Astrocyte (in vitro differentiated cells and primary cell): ENCODE data around the gene SYT7. TPM values are rescaled to one million over a fixed set of nuclear protein-coding genes. Genes with fewer than 3 reads are reported as not detected.

Experiments
- DNase-seq: peaks from one replicate; pipeline ENCODE4 v3.0.0-alpha.2; 2010; ENCODE audit warnings: low read depth
- FAIRE-seq: peaks from 2 replicates; lab custom pipeline; 2011; peaks lifted over from hg19 to GRCh38; lab: Jason Lieb, UNC
- H2AFZ ChIP-seq: 2 replicates; pipeline ENCODE4 v1.6.0; 2012; ENCODE audit warnings: low read depth, low read length, inconsistent platforms
- H3K27ac ChIP-seq: 2 replicates; pipeline ENCODE4 v1.5.1; 2011; ENCODE audit warnings: low read depth, low read length, inconsistent platforms
- H3K27me3 ChIP-seq: 2 replicates; pipeline ENCODE4 v1.6.0; 2011; ENCODE audit warnings: low read length, inconsistent platforms; ENCODE audit not compliant: insufficient read depth
- H3K36me3 ChIP-seq: 2 replicates; pipeline ENCODE4 v1.5.1; 2011; ENCODE audit warnings: low read length, inconsistent platforms; ENCODE audit not compliant: insufficient read depth
- H3K4me1 ChIP-seq: 2 replicates; pipeline ENCODE4 v1.5.1; 2011; ENCODE audit warnings: low read length, inconsistent platforms; ENCODE audit not compliant: insufficient read depth
- H3K4me2 ChIP-seq: 2 replicates; pipeline ENCODE4 v1.6.0; 2012; ENCODE audit warnings: low read length, inconsistent platforms
- H3K4me3 ChIP-seq: 2 replicates; pipeline ENCODE4 v1.5.1; 2011; ENCODE audit warnings: low read depth, mild to moderate bottlenecking, low read length, inconsistent platforms; ENCODE audit not compliant: insufficient read depth
- H3K79me2 ChIP-seq: 2 replicates; pipeline ENCODE4 v1.6.0; 2012; ENCODE audit warnings: mild to moderate bottlenecking, low read length, inconsistent platforms; ENCODE audit not compliant: insufficient read depth
- H3K9ac ChIP-seq: 2 replicates; pipeline ENCODE4 v1.6.0; 2012; ENCODE audit warnings: mild to moderate bottlenecking, low read length, inconsistent platforms
- H3K9me3 ChIP-seq: 2 replicates; pipeline ENCODE4 v1.5.1; 2012; ENCODE audit warnings: low read depth, mild to moderate bottlenecking, low read length, inconsistent platforms; ENCODE audit not compliant: insufficient read depth
- H4K20me1 ChIP-seq: 2 replicates; pipeline ENCODE4 v1.6.0; 2012; ENCODE audit warnings: low read length, inconsistent platforms; ENCODE audit not compliant: insufficient read depth
- H3K27ac Mint-ChIP-seq: one replicate; pipeline ENCODE4 v1.8.0; 2021; ENCODE audit warnings: mild to moderate bottlenecking, mixed read lengths; ENCODE audit not compliant: unreplicated experiment
- H3K27me3 Mint-ChIP-seq: one replicate; pipeline ENCODE4 v1.8.0; 2021; ENCODE audit warnings: low read depth, mixed read lengths; ENCODE audit not compliant: unreplicated experiment
- H3K36me3 Mint-ChIP-seq: one replicate; pipeline ENCODE4 v1.8.0; 2021; ENCODE audit warnings: low read depth, mixed read lengths; ENCODE audit not compliant: unreplicated experiment
- H3K4me1 Mint-ChIP-seq: one replicate; pipeline ENCODE4 v1.8.0; 2021; ENCODE audit warnings: low read depth, mixed read lengths; ENCODE audit not compliant: unreplicated experiment
- H3K4me3 Mint-ChIP-seq: one replicate; pipeline ENCODE4 v1.8.0; 2021; ENCODE audit warnings: mild to moderate bottlenecking, moderate library complexity, mixed read lengths; ENCODE audit not compliant: unreplicated experiment
- H3K9me3 Mint-ChIP-seq: one replicate; pipeline ENCODE4 v1.8.0; 2021; ENCODE audit warnings: mild to moderate bottlenecking, mixed read lengths; ENCODE audit not compliant: unreplicated experiment
- CTCF ChIP-seq: IDR thresholded peaks from 2 replicates; pipeline ENCODE4 v1.5.1; 2011; ENCODE audit warnings: low read depth, mild to moderate bottlenecking, inconsistent platforms, low read length, moderate library complexity; ENCODE audit not compliant: insufficient read depth
- EZH2 ChIP-seq: IDR thresholded peaks from 2 replicates; pipeline ENCODE4 v1.6.1; 2012; ENCODE audit warnings: mild to moderate bottlenecking, low read length, inconsistent platforms; ENCODE audit not compliant: insufficient read depth
- total RNA-seq: library from RNA; stranded (reverse); gene quantifications from 2 replicates; pipeline ENCODE4 v1.2.1, GENCODE V29; 2021

Gene SYT7
- total RNA-seq, 1 donor from 2014 or later, result 3.7 TPM

DNA sequence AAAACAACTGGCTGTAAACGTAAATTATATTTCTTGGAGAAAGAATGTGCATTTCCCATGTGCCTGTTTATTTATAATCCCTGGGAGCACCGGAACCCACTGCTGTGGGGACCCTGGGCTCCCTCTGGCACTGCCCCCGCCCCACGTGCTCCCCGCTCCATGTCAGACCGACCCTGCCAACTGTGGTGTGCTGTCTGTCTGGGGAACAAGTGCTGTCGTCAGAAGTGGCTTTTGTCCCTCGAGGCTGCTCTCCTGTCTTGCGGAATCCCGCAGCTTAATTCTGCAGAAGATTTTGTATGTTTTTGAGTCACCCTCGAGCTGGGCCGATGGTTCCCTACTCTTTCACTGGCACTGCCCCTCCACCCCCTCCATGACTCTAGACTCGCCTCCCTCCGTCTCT, 69.9 kb downstream of the SYT7 start:
- Histone ChIP-seq H3K4me2 (no peak overlapping the region), H3K4me1 (peaks cover 3% of the 10 kb centered on the region), H3K27ac (no peak overlapping the region), H3K27me3 (peaks cover 39% of the 10 kb centered on the region), H4K20me1 (no peaks in the 10 kb centered on the region), H3K36me3 (no peaks in the 10 kb centered on the region), H3K4me3 (no peak overlapping the region), H2AFZ (no peak overlapping the region), H3K79me2 (no peaks in the 10 kb centered on the region), H3K9me3 (no peaks in the 10 kb centered on the region), H3K9ac (no peak overlapping the region)
- FAIRE-seq (no peak), DNase-seq (no peak)
- H3K9me3 Mint-ChIP-seq, result peaks cover 4% of the 10 kb centered on the region
- TF ChIP-seq EZH2, result no peak
- TF ChIP-seq CTCF, result no peak
- H3K4me3 Mint-ChIP-seq, result no peak overlapping the region
- H3K4me1 Mint-ChIP-seq, result peaks cover 8% of the 10 kb centered on the region
- H3K27me3 Mint-ChIP-seq, result peaks cover 53% of the 10 kb centered on the region
- H3K27ac Mint-ChIP-seq, result no peak overlapping the region
- peaks cover 4% of the 10 kb centered on the region for H3K36me3 Mint-ChIP-seq

DNA sequence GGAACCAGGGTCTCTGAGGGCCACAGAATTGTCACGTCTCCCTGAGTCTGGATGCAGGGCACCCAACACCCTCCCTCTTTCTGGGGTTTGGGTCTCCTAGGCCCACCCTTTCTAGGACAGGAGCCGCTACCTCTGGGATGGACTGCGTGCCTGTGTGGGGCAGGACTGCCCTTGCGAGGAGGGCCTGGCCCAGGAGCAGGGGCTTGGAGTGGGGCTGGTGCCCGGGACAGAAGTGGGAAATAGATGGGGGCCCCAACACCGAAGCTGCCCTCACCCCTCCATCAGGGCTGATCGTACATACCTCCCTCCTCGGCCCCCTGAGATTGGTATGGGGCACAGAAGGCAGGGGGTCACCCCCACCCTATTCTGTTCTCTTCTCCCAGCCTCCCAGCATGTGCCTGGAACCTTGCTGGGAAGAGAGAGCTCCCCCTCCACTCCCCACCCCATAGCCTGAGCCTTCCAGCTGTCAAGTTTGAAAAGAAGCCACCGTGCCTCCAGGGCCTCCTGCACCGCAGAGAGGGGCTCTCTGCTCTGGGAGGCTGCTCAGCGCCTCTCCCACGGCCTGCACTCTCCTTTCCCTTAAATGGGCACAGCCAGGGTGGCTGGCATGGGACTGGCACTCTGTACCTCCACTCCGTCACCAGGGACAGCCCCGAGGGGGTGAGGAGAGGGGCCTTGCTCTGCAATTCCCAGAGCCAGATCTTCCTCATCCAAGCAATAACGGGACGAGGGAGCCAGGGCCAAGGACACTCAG, 70.5 kb downstream of the SYT7 start:
- peaks cover 42% of the 10 kb centered on the region for H3K27me3 ChIP-seq
- peaks cover 4% of the 10 kb centered on the region for H3K36me3 Mint-ChIP-seq
- no peaks in the 10 kb centered on the region for H3K9me3 ChIP-seq
- no peak overlapping the region for H3K4me3 Mint-ChIP-seq
- no peaks in the 10 kb centered on the region for H3K79me2 ChIP-seq
- no peak for FAIRE-seq
- DNase-seq, result no peak
- no peak overlapping the region for H3K9ac ChIP-seq
- no peak overlapping the region for H3K27ac Mint-ChIP-seq
- H4K20me1 ChIP-seq, result no peaks in the 10 kb centered on the region
- peaks cover 4% of the 10 kb centered on the region for H3K9me3 Mint-ChIP-seq
- peaks cover 57% of the 10 kb centered on the region for H3K27me3 Mint-ChIP-seq
- H3K4me1 ChIP-seq, result peaks cover 3% of the 10 kb centered on the region
- H3K27ac ChIP-seq, result no peak overlapping the region
- H3K4me3 ChIP-seq, result no peak overlapping the region
- TF ChIP-seq CTCF (no peak), EZH2 (no peak)
- peaks cover 8% of the 10 kb centered on the region for H3K4me1 Mint-ChIP-seq
- no peaks in the 10 kb centered on the region for H3K36me3 ChIP-seq
- H2AFZ ChIP-seq, result no peak overlapping the region
- H3K4me2 ChIP-seq, result no peak overlapping the region
